ENCODE measurements around the gene GSTM1.
A peak's percentile ranks its signal among the peaks of the same experiment; 100 is the strongest.

GSTM1 gene

GRCh38 chr1:109726007-109726406, 38.4 kb downstream of the GSTM1 start:
- DNase-seq (ENCODE audit: low spot score), result no peak
- no peak for FAIRE-seq

DNA sequence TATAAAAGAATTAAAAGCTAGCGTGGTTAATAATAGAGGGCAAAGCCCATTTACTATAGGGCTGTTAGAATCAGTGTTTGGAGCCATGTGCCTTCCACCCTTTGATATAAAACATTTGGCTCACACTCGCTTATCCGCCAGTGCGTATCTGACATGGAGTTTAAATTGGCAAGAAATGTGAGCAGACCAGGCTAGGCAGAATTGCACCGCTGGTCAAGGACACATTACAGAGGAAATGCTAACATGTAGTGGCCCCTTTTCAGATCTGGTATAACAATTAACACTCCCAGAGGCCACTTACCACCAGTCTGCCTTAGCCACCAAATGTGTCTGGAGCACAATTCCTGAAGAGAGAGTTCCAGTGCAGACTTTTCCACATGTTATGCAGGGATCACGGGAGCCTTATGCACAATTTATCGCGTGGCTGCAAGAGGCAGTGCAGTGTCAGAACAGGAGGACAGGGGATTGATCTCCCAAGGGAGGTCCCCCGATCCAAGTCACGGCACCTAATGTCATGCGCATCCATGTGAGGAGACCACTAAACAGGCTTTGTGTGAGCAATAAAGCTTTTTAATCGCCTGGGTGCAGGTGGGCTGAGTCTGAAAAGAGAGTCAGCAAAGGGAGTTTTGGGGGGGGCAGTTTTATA, 39.2 kb downstream of the GSTM1 start:
- FAIRE-seq, result no peak
- DNase-seq (ENCODE audit: low spot score), result no peak

- DNase-seq (ENCODE audit: low spot score) (no peak), FAIRE-seq (no peak)
These were observed 41.3 kb downstream of the GSTM1 start for GRCh38 chr1:109728870-109729269.

- no peak for DNase-seq (ENCODE audit: low spot score)
- no peak for FAIRE-seq
These were observed 43.0 kb downstream of the GSTM1 start for GRCh38 chr1:109730666-109731065.

GRCh38 chr1:109732390-109732881, 44.8 kb downstream of the GSTM1 start:
- DNase-seq (ENCODE audit: low spot score) (no peak), FAIRE-seq (no peak)

DNA sequence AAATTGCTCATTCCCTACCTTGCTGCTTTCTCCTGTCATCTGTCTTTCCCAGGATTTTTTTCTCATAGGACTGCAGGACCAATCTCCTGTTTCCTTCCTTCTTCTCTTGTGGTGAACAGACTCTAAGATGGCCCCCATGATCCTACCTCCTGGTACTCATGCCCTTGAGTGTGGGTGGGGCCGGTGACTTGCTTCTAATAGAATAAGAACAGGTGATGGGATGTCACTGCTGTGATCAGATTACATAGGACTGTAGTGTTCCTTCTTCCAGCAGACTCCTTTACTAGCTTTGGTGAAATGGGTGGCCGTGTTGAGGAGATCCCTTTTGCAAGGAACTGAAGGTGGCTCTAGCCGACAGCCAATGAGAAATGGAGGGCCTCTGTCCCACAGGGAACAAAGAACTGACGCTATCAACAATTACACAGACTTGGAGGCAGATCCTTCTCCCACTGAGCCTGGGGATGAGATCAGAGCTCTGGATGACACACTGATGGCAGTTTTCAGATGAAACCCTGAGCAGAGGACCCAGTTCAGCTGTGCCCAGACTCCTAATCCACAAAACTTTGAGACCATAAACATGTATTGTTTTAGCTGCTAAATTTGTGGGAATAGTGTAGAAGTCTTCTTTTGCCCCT, 45.7 kb downstream of the GSTM1 start:
- FAIRE-seq, result no peak
- DNase-seq (ENCODE audit: low spot score), result no peak

GRCh38 chr1:109739738-109740614, 52.4 kb downstream of the GSTM1 start:
- DNase-seq (ENCODE audit: low spot score) (peak; percentile 92), FAIRE-seq (peak; percentile 77)

- FAIRE-seq (no peak), DNase-seq (ENCODE audit: low spot score) (no peak)
These were observed 53.2 kb downstream of the GSTM1 start, which contains the start of gene GSTM3 for GRCh38 chr1:109740615-109741373. Gene GSTM3, minus strand, starts transcription at chr1:109741038. Its CDS starts 751 bp downstream, at chr1:109740287.
